SK-N-MC (cell line): Measurements from ENCODE around the gene ARHGEF10L.

Source experiments
- DNase-seq: peaks from one replicate; pipeline ENCODE4 v3.0.0-alpha.2; 2011; ENCODE audit warnings: low read depth, low spot score
- H3K27ac ChIP-seq: fragments of 200-600 bp; sonication (generic); 2 replicates; pipeline ENCODE4 v1.5.1; 2016; ENCODE audit warnings: mixed run types
- H3K36me3 ChIP-seq: fragments of 200-600 bp; sonication (generic); 2 replicates; pipeline ENCODE4 v1.6.1; 2017; ENCODE audit warnings: antibody characterized with exemption, low read length, mixed read lengths; ENCODE audit not compliant: insufficient read depth
- H3K4me3 ChIP-seq: fragments of 200-600 bp; sonication (generic); 2 replicates; pipeline ENCODE4 v1.5.1; 2016
- H3K9ac ChIP-seq: fragments of 200-600 bp; sonication (generic); 2 replicates; pipeline ENCODE4 v1.8.0; 2017; ENCODE audit warnings: mixed run types, mixed read lengths; ENCODE audit not compliant: insufficient read length
- H3K9me3 ChIP-seq: fragments of 200-600 bp; sonication (generic); 2 replicates; pipeline ENCODE4 v1.6.1; 2017; ENCODE audit warnings: low read depth, mild to moderate bottlenecking, antibody characterized with exemption, low read length, moderate library complexity, mixed read lengths
- EZH2 ChIP-seq: fragments of 200-600 bp; sonication (generic); IDR thresholded peaks from one replicate; pipeline ENCODE4 v1.6.1; 2017; ENCODE audit warnings: antibody characterized with exemption
- FOXP2 ChIP-seq: optimal IDR thresholded peaks from 2 replicates; pipeline ENCODE3; 2011; ENCODE audit warnings: mild to moderate bottlenecking, moderate library complexity; ENCODE audit not compliant: insufficient read depth; ENCODE audit errors: extremely low read length, control extremely low read depth
- POLR2AphosphoS5 ChIP-seq: IDR thresholded peaks from 2 replicates; pipeline ENCODE4 v1.6.1; 2012; ENCODE audit warnings: mild to moderate bottlenecking, low read depth, low read length, borderline replicate concordance

The ARHGEF10L gene

DNA sequence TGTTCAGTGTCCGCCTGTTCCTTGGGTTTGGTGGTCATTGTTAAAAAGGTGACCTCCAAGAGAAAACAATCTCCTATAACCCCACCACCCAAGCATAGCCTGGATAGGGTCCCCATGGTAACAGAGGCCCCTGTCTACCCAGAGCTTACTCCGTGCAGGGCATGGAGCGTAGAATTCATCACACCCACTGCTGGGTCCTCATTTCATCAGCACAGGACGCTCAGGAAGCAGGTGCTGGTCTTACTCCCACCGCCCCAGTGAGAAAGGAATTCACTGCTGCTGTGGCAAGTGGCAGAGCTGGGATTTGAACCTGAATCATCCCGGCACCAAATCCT is 37.0 kb downstream of the ARHGEF10L start:
- Histone ChIP-seq H3K4me3 (peak overlapping the region; percentile 35; the same call in 1 of the 2 replicates), H3K9ac (no peak overlapping the region), H3K27ac (no peak overlapping the region), H3K36me3 (no peaks in the 10 kb centered on the region), H3K9me3 (no peaks in the 10 kb centered on the region)
- TF ChIP-seq POLR2AphosphoS5: no peak
- no peak for TF ChIP-seq EZH2
- TF ChIP-seq FOXP2: no peak
- no peak for DNase-seq

DNA sequence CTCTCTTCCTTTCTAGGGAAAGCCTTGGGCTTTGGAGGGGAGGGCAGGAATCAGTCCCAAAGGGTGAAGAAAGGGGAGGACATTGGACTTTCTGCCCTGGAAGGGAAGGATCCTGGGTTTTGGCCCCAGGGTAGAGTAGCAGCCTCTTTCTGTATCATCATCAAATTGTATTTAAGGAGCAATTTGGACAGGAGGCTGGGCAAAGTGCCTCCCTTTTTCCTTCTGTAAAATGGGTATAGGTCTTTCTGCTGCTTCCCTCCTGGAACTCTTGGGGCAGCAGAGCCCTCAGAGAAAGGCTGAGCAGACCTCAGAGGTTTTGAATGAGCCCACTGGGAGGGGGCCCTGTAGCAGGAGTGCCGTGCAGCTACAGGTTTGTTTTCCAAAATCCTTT is 38.4 kb downstream of the ARHGEF10L start:
- no peaks in the 10 kb centered on the region for H3K36me3 ChIP-seq
- no peak overlapping the region for H3K4me3 ChIP-seq
- no peak overlapping the region for H3K27ac ChIP-seq
- H3K9ac ChIP-seq: no peak overlapping the region
- TF ChIP-seq FOXP2: no peak
- no peak for TF ChIP-seq POLR2AphosphoS5
- no peak for TF ChIP-seq EZH2
- no peaks in the 10 kb centered on the region for H3K9me3 ChIP-seq
- no peak for DNase-seq

DNA sequence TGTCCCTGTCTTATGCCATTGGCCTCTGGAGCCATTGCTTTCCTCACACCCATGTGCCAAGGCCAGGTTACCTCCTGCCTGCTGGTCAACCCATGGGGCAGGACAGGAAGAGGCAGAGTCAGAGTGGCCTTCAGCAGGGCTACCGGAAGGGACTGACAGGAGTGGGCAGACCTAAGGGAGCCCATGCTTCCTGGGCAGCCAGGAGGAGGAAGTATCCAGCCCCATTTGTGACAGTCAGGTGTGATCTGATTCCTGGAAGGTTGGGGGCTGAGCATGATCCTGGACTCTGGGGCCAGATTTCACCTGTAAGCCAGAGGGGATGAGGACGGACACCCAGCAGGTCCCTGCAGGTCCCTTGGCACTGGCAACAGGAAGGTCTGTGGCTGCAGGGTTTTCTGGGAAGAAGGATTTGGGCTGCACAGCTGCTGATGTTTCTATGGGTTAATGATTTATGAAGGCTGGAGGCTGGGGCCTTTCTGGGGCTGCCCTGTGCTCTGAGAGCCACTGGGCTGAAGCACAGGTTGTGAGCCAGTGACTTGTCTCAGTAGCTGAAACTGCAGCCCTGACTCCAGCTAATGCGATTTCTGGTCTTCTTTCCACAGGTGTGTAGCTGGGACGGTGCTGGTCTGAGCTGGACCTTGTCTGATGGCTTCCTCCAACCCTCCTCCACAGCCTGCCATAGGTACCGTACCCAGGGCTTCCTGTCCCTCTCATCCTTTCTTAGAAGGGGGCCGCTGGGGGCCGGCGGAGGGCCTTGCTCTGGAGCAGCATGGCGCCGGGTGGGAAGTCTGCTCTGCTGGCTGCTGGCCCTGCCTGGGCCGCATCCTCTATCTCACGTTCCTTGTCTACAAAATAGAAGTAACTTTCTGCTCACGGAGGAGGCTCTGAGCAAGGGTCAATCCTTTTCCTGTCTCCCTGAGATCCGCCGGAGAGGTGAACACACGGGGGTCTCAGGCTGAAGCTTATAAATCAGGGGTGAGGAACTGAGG is 40.7 kb downstream of the ARHGEF10L start:
- TF ChIP-seq POLR2AphosphoS5: no peak
- TF ChIP-seq FOXP2: no peak
- no peak for TF ChIP-seq EZH2
- Histone ChIP-seq H3K9me3 (no peaks in the 10 kb centered on the region), H3K4me3 (no peak overlapping the region), H3K36me3 (no peaks in the 10 kb centered on the region), H3K9ac (no peak overlapping the region), H3K27ac (peak overlapping the region; percentile 26; the same call in 1 of the 2 replicates)
- DNase-seq: no peak

DNA sequence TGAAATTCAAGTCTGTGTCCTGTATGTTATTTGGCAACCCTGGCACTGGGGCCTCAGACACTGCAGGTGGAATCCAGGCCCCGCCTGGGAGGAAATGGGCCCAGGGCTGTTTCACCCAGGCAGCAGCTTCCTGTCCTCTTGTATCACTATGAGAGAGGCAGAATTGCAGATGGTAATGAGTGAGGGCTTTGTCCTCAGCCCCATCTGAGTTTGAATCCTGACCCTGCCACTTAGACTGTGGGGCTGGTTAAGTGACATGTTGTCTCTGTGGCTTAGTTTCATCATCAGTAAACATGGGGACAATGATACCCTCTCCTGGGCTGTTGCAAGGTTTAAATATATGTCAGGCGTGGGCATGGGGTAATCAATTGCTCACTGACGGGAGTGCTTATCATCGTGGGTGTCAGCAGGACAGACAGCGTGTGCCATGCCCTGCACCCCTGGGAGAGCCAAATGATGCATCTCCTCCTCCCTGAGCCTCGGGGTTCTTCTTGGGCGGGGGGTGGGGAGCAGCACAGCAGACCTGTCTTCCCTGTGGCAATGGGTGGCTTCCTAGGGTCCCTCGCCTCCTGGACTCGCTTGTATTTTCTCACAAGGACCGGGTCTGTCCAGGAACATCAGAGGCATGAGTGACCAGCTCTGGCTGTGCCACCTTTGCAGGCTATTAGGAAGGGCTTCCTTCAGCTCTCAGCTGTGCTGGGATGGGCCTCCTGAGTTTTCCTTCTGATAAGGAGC is 42.1 kb downstream of the ARHGEF10L start:
- Histone ChIP-seq H3K9ac (no peak overlapping the region), H3K4me3 (0 out of 2 replicates have a peak overlapping the region, but pooled peaks have one; percentile 22), H3K36me3 (no peaks in the 10 kb centered on the region), H3K27ac (peak overlapping the region; percentile 57; the same call in 1 of the 2 replicates), H3K9me3 (no peaks in the 10 kb centered on the region)
- no peak for DNase-seq
- TF ChIP-seq EZH2 (no peak), FOXP2 (no peak), POLR2AphosphoS5 (no peak)

DNA sequence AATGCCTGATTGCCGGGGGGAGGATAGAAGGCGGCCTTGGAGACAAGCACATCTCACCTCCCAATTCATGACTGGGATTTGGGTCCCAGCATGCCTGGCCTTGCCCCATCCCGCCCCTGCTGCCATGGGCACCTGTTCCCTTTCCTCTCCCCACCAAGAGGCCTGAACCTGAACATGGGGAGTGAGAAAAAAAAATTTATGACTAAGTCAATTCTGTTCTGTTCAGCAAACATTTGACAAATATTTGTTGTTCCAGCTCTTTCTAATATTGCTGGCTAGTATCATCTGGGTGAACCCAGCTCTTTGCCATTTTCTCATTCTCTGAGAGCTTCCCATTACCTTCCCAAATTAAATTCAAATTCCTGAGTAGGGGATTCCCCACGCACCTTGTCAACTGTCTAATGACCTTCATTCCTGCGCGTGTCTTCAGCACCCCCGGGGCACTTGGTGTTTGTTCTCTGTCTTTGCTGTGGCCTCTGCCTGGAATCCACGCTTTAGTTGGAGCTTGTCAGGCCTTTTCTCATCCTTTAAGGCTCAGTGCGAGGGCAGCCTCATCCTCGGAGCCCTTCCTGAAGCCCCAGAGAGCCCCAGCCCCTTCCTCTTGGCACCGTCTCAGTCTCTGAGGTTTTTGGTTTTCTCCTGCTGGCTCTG is 42.8 kb downstream of the ARHGEF10L start:
- TF ChIP-seq POLR2AphosphoS5: no peak
- TF ChIP-seq EZH2: no peak
- no peak for TF ChIP-seq FOXP2
- Histone ChIP-seq H3K27ac (0 out of 2 replicates have a peak overlapping the region, but pooled peaks have one; percentile 43), H3K9ac (no peak overlapping the region), H3K36me3 (no peaks in the 10 kb centered on the region), H3K4me3 (no peak overlapping the region), H3K9me3 (no peaks in the 10 kb centered on the region)
- no peak for DNase-seq

DNA sequence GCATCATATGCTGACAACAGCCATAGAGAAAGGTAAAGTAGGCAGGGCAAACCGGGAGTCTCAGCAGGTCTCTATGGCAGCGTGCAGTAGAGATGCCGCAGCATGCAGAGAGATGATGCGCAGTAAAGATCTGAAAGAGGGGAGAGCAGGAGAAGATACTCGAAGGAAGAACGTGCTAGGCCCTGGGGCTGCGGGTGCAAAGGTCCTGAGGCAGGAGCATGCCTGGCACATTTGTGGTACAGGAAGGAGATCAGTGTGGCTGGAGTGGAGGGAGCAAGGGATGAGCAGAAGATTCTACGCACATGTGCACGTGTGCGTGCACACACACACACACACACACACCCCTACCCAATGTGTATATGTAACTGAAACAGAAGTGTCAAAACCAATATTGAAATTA is 45.0 kb downstream of the ARHGEF10L start:
- Histone ChIP-seq H3K9me3 (no peaks in the 10 kb centered on the region), H3K4me3 (no peak overlapping the region), H3K27ac (no peak overlapping the region), H3K36me3 (no peaks in the 10 kb centered on the region), H3K9ac (no peak overlapping the region)
- TF ChIP-seq EZH2 (no peak), POLR2AphosphoS5 (no peak), FOXP2 (no peak)
- no peak for DNase-seq

DNA sequence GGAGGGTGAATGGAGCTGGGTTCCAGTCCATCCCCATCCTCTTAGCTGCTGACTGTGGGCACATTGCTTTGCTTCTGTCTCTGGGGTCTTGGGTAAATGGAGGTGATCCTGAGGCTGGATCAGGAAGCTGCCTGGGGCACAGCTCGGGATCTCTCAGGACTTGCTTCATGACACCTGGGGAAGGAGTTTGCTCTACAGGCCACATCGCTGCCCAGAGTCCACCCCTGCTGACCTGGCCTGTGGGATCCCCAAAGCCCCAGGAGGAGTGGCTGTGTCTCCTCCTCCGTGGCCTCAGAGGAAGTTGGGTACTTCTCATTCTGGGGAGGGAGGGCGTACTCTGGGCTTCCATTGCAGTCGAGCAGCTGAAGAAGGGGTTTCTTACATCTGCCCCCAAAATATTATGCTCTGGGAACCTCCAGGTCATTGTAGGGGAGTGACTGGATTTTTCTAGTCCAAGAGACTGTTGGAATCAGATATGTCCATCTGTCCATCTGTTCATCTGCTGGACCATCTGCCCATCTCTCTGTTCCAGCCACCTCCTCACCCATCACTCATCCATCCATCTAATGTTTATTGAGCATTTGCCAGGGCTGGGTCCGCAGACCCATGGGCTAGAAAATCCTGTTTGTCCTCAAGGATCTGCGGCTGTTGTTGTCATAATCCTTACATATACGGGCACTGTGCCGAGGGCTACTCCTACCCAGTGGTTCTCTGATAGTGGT is 45.9 kb downstream of the ARHGEF10L start:
- H3K4me3 ChIP-seq: no peak overlapping the region
- TF ChIP-seq EZH2: no peak
- no peak for TF ChIP-seq FOXP2
- TF ChIP-seq POLR2AphosphoS5: no peak
- no peak for DNase-seq
- no peak overlapping the region for H3K9ac ChIP-seq
- no peak overlapping the region; the same call in 1 of the 2 replicates for H3K27ac ChIP-seq
- H3K9me3 ChIP-seq: no peaks in the 10 kb centered on the region
- no peaks in the 10 kb centered on the region for H3K36me3 ChIP-seq
